HG03108 (cell line): ENCODE results near the gene TRPV3.

Source experiments
- ATAC-seq: cut with Tn5 transposase; IDR thresholded peaks from one replicate; pipeline ENCODE4 v1.9.1; 2021; ENCODE audit warnings: moderate library complexity; ENCODE audit not compliant: unreplicated experiment

The TRPV3 gene

DNA sequence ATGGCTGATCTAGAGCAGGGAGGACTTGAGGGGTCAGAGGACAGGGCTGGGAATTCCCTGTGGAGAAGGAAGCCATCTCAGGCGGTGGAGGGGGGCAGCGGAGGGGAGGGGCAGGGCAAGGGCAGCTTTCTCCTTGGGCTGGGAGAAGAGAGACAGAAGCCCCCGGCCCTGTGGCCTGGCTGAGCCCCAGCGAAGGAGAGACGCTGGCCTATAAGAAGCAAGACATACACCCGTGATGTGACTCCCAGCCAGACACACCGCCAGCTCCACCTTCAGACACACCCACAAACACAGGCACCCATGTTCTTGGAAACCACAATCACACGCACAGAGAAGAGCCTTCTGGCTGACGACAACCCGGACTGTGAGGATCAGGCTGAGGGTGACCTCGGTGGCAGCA lies 10.0 kb downstream of the TRPV3 start:
- no peak for ATAC-seq

GRCh38 chr17:3546997-3547396 lies 10.6 kb downstream of the TRPV3 start:
- ATAC-seq = no peak

GRCh38 chr17:3546521-3546920 lies 11.1 kb downstream of the TRPV3 start:
- no peak for ATAC-seq

- no peak for ATAC-seq
These were observed 12.5 kb downstream of the TRPV3 start for GRCh38 chr17:3545151-3545550.

- no peak for ATAC-seq
These were observed 13.2 kb downstream of the TRPV3 start for GRCh38 chr17:3544365-3544764.

DNA sequence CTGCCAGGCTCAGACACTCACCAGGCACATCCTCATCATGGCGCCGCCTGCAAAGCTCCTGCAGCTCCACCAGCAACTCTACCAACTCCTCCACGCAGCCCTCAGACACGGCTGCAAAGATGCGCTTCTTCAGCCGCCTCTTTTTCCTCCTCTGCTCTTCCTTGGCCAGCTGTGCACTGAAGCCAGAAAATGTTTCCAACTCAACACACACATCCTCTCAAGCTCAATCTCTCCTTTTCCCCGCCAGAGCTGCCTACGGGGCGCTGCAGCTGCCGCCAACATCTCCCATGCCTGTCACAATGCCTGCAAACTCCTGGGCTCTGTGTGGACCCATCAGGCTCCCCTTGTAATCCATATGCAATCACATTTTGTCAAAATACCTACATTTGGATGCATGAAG lies 14.2 kb downstream of the TRPV3 start:
- no peak for ATAC-seq

- ATAC-seq = no peak
These were observed 15.1 kb downstream of the TRPV3 start for GRCh38 chr17:3542410-3543088.

- no peak for ATAC-seq
These were observed 17.6 kb downstream of the TRPV3 start for GRCh38 chr17:3539881-3540540.

DNA sequence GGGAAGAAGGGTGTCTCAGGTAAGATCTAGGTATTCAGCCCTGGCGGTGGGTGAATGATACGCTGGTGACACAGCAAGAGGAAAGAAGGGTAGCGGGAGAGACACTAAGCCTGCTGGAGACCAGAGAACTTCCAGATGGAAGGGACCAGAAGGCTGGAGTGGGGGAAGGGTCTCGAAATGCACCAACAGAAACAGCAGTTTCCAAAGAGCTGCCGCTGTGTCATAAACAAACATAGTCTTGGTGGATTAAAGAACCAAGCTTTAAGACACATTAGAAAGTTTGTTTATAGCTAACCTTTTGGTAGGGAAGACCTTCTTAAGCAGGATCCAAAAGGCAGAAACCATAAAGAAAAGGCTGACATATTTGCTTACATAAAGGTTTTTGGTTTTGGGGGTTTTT lies 20.9 kb downstream of the TRPV3 start:
- ATAC-seq = no peak

DNA sequence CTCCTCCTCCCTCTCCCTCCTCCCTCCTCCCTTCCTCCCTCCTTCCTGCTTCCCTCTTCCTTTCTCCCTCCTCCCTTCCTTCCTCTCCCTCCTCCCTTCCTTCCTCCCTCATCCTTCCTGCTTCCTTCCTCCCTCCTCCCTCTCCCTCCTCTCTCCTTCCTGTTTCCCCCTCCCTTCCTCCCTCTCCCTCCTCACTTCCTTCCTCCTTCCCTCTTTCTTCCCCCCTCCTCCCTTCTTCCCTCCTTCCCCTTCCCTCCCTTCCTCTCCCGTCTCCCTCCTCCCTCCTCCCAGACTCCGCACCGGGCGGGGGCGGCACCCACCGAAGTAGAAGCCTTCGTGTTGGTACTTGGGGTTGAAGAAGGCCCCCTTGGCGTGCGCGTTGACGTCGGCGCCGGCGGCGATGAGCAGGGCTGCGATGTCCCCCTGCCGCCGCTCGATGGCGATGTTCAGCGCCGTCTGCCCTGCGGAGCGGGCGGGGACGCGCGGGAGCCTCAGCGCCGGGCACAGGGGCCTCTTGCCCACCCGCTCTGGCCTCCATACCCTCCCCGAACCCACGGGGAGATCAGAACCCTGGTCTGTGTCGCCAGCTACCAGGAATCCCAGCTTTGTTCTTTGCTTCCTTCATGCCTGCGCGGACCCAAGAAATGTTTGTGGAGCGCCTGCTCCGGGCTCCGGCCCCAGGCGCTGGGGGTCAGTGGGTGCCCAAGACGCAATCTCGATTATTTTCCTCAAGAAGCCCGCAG lies 22.2 kb downstream of the TRPV3 start:
- ATAC-seq = peak; percentile 72

GRCh38 chr17:3534881-3535252 lies 22.7 kb downstream of the TRPV3 start:
- ATAC-seq = no peak

- no peak for ATAC-seq
These were observed 23.9 kb downstream of the TRPV3 start for GRCh38 chr17:3533752-3534151.

DNA sequence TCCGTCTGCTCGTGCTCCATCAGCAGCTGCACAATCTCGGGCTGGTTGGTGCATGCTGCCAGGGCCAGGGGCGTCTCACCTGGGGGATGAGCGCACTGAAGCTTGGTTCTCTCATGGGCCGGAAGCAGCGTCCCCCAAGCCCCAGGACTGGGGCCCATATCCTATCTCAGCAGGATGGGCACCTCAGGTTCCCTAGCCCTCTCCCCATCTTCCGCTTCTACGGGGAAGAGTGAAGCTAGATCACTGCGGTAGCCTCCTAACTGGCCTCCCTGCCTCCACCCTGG lies 24.8 kb downstream of the TRPV3 start:
- no peak for ATAC-seq

GRCh38 chr17:3532106-3532858 lies 25.3 kb downstream of the TRPV3 start:
- no peak for ATAC-seq

DNA sequence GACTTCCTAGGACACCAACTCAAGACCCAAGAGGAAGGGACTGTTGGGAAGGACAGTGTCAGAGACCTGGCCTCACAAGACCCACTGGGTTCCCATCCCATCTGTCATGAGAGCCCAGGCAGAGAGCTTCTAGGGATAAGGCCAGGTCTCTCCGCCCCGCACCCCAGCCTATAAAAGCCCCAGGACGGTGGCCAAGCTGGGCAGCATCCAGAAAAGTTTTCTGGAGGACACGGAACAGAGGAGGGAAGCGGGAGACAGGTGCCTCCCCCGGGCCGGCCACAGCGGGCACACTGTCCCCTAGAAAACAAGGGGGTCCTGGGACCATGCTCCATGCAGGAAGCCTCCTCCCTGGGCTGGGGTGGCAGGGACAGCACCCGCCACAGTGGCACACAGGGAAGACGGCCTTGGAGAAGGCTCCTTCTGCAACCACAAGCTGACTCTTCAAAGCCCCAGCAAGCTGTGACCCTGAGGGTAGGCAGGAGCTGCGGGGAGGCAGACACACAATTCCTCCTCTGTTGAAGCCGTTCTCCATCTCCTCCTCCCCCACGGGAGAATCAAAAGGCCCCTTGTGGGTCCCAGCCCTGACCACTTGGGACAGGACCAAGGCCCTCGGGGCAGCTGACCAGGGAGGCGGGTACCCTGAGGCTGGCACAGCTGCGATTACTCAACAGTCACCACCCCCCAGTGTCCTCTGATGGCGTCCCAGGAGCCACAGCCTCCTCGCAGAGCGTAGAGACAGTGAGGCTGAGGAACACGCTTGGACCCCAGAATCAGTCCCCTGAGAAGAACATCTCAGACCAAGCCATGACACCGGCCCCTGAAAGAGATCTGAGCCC lies 26.1 kb downstream of the TRPV3 start:
- no peak for ATAC-seq

DNA sequence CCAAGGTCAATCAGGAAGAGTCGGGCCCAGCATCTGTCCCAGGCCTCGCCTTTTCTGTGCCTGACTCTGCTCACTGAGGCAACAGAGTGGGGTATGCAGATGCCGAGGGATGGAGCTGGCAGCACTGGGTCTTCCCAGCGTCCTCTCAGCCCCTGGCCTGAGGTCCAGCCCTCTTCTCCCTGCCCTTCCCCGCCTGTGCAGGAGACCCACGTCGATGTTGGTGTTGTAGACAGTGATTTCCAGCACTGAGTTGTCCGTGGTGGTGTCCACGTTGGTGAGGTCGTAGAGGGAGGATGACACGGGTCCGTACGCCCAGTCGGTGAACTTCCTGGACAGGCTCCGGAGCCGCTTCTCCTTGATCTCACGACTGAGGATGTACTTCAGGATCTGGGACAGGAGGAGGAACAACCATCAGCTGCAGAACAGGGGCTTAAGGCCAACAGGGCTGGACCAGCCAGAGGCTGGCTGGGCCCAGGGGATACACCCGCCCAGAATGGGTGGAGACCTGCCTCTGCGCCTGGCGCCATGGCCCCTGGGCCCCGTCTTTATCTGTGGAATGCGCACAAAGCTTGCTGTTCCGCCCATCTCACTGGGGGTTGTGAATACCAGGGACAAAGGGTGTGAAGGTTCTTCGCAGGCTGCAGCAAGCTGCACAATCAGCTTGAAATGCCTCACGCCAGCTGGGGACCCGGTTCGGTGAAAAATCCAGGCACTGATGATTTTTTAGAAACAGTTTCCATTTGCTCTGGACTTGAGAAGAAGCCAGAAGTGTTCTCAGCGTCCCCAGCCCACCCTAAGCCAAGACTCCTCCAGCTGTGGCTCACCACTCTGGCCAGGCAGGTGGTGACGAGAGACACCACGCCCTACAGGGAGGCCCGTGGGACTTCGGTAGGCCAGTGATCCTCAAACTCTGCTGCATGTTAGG lies 27.5 kb downstream of the TRPV3 start:
- ATAC-seq = no peak

DNA sequence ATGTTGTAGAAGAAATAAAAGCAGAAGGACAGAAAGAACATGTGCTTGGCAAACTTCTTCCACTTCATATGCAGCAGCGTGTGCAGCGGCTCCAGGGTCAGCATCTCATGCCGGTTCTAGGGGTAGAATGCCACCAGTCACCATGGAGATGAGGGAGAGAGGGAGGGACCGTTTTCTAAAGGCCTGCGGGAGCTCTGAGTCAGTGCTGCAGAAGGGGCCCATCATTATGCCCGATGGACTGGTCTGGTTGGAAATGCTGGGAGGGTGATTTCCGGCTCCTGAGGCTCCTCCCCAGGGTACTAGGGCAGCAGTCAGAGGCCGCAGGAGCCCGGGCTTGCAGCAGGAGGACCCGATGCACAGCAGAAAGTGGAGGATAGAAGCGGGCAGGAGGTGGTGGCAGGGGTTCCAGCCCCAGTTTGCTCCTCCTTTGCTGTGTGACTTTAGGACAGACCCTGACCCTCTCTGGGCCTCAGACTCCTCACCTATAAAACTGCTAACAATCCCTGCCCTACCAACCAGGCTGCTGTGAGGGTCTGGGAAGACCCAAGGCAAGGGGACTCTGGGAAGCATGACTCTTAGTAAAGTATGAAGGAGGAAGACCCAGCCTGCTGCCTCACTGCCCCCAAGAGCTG lies 28.6 kb downstream of the TRPV3 start:
- no peak for ATAC-seq

GRCh38 chr17:3528403-3528851 lies 29.2 kb downstream of the TRPV3 start:
- ATAC-seq = no peak

DNA sequence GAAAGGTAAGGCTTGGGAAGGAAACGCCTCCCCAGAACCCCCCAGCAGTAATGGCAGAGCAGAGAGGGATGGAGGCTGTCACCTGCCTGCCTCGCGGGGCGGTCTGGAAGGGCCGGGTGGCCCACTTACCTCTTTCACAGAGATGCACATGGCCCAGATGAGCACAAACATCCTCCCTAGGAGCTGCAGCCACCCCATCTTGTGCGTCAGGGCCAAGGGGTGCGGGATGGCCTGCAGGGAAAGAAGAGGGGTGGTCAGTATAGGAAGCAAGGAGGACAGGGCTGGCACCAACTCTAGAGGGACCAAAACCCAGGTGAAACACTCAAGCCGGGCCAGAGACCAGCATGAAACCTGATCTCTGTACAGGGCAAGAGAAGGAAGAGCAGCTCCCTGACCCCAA lies 29.7 kb downstream of the TRPV3 start:
- ATAC-seq = no peak
